Measurements from ENCODE around the gene ATXN1L. TPM values are rescaled to one million over a fixed set of nuclear protein-coding genes. Genes with fewer than 3 reads are reported as not detected.

ATXN1L gene
- total and polyA plus RNA-seq, 2 donors (not counting 1 experiment from before 2014, with no cell fraction given), result 21.3 to 39.5 TPM

DNA sequence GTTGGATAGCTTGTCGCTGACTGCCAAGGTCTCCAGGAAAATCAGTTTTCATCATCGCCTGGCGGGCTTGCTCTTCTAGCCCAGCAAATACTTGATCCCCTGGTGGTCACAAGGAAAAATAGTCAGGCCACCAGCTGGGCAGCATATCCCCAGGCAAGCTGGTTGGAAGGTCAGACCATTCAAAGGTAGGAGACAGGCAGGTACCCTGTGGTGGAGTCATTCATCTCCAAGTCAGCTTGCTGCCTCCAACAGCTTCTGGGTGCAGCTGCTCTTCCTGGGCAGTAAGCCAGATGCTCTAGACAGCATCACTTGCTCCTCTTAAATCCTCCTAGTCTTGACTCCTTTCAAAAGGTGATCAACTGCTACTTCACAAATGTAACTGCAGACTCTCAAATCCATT lies 22.2 kb downstream of the ATXN1L start:
- H3K9me3 Mint-ChIP-seq (ENCODE audit: insufficient read depth), result no peaks in the 10 kb centered on the region
- DNase-seq, result no peak
- H3K4me3 Mint-ChIP-seq, result no peak overlapping the region
- H3K9ac ChIP-seq (ENCODE audit: low read length), result no peak overlapping the region
- H3K79me2 ChIP-seq (ENCODE audit: control insufficient read depth, insufficient read depth, low read length), result peaks cover 24% of the 10 kb centered on the region
- H3K4me3 ChIP-seq (ENCODE audit: control extremely low read depth in 1 of 5, extremely low read depth in 1 of 5, insufficient read depth in 1 of 5, low read depth in 2 of 5, low read length in 4 of 5), result no peak overlapping the region
- ChIA-PET CTCF (interaction anchor here (0.6 to 2.6 kb wide), 2 partner anchors 15 to 1580 kb away, joined by 3 to 10 read pairs; no protein-coding TSS in a partner anchor), POLR2A (no interaction called here)
- TF ChIP-seq, protein P1, sequence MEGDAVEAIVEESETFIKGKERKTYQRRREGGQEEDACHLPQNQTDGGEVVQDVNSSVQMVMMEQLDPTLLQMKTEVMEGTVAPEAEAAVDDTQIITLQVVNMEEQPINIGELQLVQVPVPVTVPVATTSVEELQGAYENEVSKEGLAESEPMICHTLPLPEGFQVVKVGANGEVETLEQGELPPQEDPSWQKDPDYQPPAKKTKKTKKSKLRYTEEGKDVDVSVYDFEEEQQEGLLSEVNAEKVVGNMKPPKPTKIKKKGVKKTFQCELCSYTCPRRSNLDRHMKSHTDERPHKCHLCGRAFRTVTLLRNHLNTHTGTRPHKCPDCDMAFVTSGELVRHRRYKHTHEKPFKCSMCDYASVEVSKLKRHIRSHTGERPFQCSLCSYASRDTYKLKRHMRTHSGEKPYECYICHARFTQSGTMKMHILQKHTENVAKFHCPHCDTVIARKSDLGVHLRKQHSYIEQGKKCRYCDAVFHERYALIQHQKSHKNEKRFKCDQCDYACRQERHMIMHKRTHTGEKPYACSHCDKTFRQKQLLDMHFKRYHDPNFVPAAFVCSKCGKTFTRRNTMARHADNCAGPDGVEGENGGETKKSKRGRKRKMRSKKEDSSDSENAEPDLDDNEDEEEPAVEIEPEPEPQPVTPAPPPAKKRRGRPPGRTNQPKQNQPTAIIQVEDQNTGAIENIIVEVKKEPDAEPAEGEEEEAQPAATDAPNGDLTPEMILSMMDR (IDR thresholded peaks at IDR 0.05), result no peak
- no peak for TF ChIP-seq EZH2 (IDR thresholded peaks at IDR 0.05; ENCODE audit: borderline replicate concordance, insufficient read depth, low read depth, low read length, poor library complexity, severe bottlenecking)
- H3K27ac ChIP-seq (ENCODE audit: low read length in 2 of 2), result no peak overlapping the region
- no peak overlapping the region for H3K27ac Mint-ChIP-seq
- peaks cover 2 to 67% of the 10 kb centered on the region in 2 experiments for H3K36me3 ChIP-seq (replicated peaks in 1 of 2; ENCODE audit: control extremely low read depth in 1 of 2, control insufficient read depth in 1 of 2, extremely low read depth in 1 of 2, insufficient read depth in 2 of 2, low read length in 1 of 2)
- H3K4me1 ChIP-seq (ENCODE audit: control insufficient read depth in 2 of 2, insufficient read depth in 2 of 2, low read length in 2 of 2), result no peaks in the 10 kb centered on the region
- 93% methylated on average over 3 of the region's 3 CpGs for WGBS (ENCODE audit: insufficient coverage)
- no peaks in the 10 kb centered on the region for H4K20me1 ChIP-seq (ENCODE audit: control insufficient read depth, insufficient read depth, low read length, poor library complexity, severe bottlenecking)
- H3K4me2 ChIP-seq (replicated peaks; ENCODE audit: low read depth, low read length, poor library complexity, severe bottlenecking), result no peak overlapping the region
- intact Hi-C loops (cut with micrococcal nuclease), result no loop called here
- H3K9me3 ChIP-seq (ENCODE audit: control extremely low read depth in 1 of 3, control insufficient read depth in 2 of 3, insufficient read depth in 1 of 3, low read length in 2 of 3), result no peaks in the 10 kb centered on the region
- H3K4me1 Mint-ChIP-seq, result peaks cover 3% of the 10 kb centered on the region
- no peaks in the 10 kb centered on the region for H3K27me3 ChIP-seq (replicated peaks in 1 of 4; ENCODE audit: control extremely low read depth in 1 of 4, control insufficient read depth in 3 of 4, insufficient read depth in 4 of 4, low read length in 3 of 4)
- H3K27me3 Mint-ChIP-seq, result no peaks in the 10 kb centered on the region
- no peak overlapping the region for H2AFZ ChIP-seq (ENCODE audit: insufficient read depth, low read depth, low read length, poor library complexity, severe bottlenecking)
- no peak for ATAC-seq (ENCODE audit: low read depth)

DNA sequence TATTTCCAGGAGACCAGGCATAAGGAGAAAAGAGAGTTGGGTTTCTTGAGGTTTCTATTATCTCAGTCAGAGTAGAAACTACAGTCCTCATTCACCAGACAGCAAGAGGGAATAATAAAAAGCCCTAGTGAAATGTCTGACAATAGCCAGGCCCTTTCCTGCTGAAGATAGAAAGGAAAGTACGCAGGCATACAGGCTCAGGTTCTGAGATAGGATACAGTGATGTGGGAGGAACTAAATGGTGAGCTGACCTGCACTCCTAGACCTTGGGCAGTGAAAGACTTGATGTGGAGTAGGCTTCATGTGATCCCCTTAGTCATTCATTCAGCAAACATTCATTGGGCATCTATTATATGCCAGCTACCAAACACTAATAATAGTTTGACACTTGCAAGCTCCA lies 23.3 kb downstream of the ATXN1L start:
- Histone ChIP-seq H3K36me3 (replicated peaks in 1 of 2; ENCODE audit: control extremely low read depth in 1 of 2, control insufficient read depth in 1 of 2, extremely low read depth in 1 of 2, insufficient read depth in 2 of 2, low read length in 1 of 2) (peaks cover 2 to 58% of the 10 kb centered on the region in 2 experiments), H2AFZ (ENCODE audit: insufficient read depth, low read depth, low read length, poor library complexity, severe bottlenecking) (no peak overlapping the region), H3K4me2 (replicated peaks; ENCODE audit: low read depth, low read length, poor library complexity, severe bottlenecking) (no peak overlapping the region), H3K4me3 (ENCODE audit: control extremely low read depth in 1 of 5, extremely low read depth in 1 of 5, insufficient read depth in 1 of 5, low read depth in 2 of 5, low read length in 4 of 5) (no peak overlapping the region), H3K79me2 (ENCODE audit: control insufficient read depth, insufficient read depth, low read length) (peaks cover 26% of the 10 kb centered on the region), H3K27me3 (replicated peaks in 1 of 4; ENCODE audit: control extremely low read depth in 1 of 4, control insufficient read depth in 3 of 4, insufficient read depth in 4 of 4, low read length in 3 of 4) (no peaks in the 10 kb centered on the region), H3K4me1 (ENCODE audit: control insufficient read depth in 2 of 2, insufficient read depth in 2 of 2, low read length in 2 of 2) (no peaks in the 10 kb centered on the region), H4K20me1 (ENCODE audit: control insufficient read depth, insufficient read depth, low read length, poor library complexity, severe bottlenecking) (no peaks in the 10 kb centered on the region), H3K9me3 (ENCODE audit: control extremely low read depth in 1 of 3, control insufficient read depth in 2 of 3, insufficient read depth in 1 of 3, low read length in 2 of 3) (no peaks in the 10 kb centered on the region), H3K27ac (ENCODE audit: low read length in 2 of 2) (no peak overlapping the region), H3K9ac (ENCODE audit: low read length) (no peak overlapping the region)
- intact Hi-C loops (cut with micrococcal nuclease), result no loop called here
- Mint-ChIP-seq H3K9me3 (ENCODE audit: insufficient read depth) (no peaks in the 10 kb centered on the region), H3K27me3 (no peaks in the 10 kb centered on the region), H3K4me1 (peaks cover 3% of the 10 kb centered on the region), H3K27ac (no peak overlapping the region), H3K4me3 (no peak overlapping the region)
- TF ChIP-seq EZH2 (IDR thresholded peaks at IDR 0.05; ENCODE audit: borderline replicate concordance, insufficient read depth, low read depth, low read length, poor library complexity, severe bottlenecking), result no peak
- TF ChIP-seq, protein P1 (IDR thresholded peaks at IDR 0.05), result no peak
- DNase-seq (no peak), ATAC-seq (ENCODE audit: low read depth) (no peak)
- 100% methylated on average over 1 of the region's 1 CpG for WGBS (ENCODE audit: insufficient coverage)
- ChIA-PET CTCF (interaction anchor here (1.0 kb wide), 1 partner anchor 14 kb away, joined by 4 read pairs; no protein-coding TSS in a partner anchor), POLR2A (no interaction called here)

Data from B cell (primary cell).